Measurements from ENCODE around the gene CHRD. TPM values are rescaled to one million over a fixed set of nuclear protein-coding genes. Genes with fewer than 3 reads are reported as not detected.

Gene CHRD
- total RNA-seq, 6 donors from 2014 or later = 2.1 to 40.9 (median 4.3) TPM

GRCh38 chr3:184350618-184351017 is 29.2 kb upstream of the CHRD start:
- Histone ChIP-seq H3K4me3 (no peak overlapping the region), H3K27ac (no peak overlapping the region), H3K9me3 (no peaks in the 10 kb centered on the region), H3K4me1 (peaks cover under 1 to 6% (median 5%) of the 10 kb centered on the region in 4 donors), H3K27me3 (no peaks in the 10 kb centered on the region), H3K36me3 (peaks cover 0 to 2% (median 0%) of the 10 kb centered on the region in 4 donors)
- 87 to 93% methylated on average over 6 of the region's 6 CpGs for WGBS, 2 donors
- no peak for DNase-seq
- TF ChIP-seq POLR2A (IDR thresholded peaks at IDR 0.05) (no peak), CTCF (IDR thresholded peaks at IDR 0.05) (no peak), POLR2AphosphoS5 (IDR thresholded peaks at IDR 0.05) (no peak), EP300 (IDR thresholded peaks at IDR 0.05) (no peak)
- no peak for ATAC-seq (ENCODE audit: low FRiP score in 2 of 2)

GRCh38 chr3:184351511-184352148 is 28.2 kb upstream of the CHRD start:
- H3K36me3 ChIP-seq = peaks cover 0 to 5% (median 0%) of the 10 kb centered on the region in 4 donors
- H3K9me3 ChIP-seq = no peaks in the 10 kb centered on the region
- TF ChIP-seq POLR2A (IDR thresholded peaks at IDR 0.05) = no peak
- TF ChIP-seq POLR2AphosphoS5 (IDR thresholded peaks at IDR 0.05) = no peak
- no peak for TF ChIP-seq EP300 (IDR thresholded peaks at IDR 0.05)
- TF ChIP-seq CTCF (IDR thresholded peaks at IDR 0.05) = no peak
- no peaks in the 10 kb centered on the region for H3K4me1 ChIP-seq
- DNase-seq (no peak), ATAC-seq (ENCODE audit: low FRiP score in 2 of 2) (no peak)
- H3K27ac ChIP-seq = no peak overlapping the region
- no peak overlapping the region for H3K4me3 ChIP-seq
- no peaks in the 10 kb centered on the region for H3K27me3 ChIP-seq
- WGBS, 2 donors = 67 to 72% methylated on average over 9 of the region's 9 CpGs

GRCh38 chr3:184352149-184352785 is 27.6 kb upstream of the CHRD start:
- ATAC-seq (ENCODE audit: low FRiP score in 2 of 2) (peak in 1 of 2 donors; percentile 15), DNase-seq (no peak)
- H3K4me3 ChIP-seq = no peak overlapping the region
- peaks cover 0 to 11% (median 0%) of the 10 kb centered on the region in 4 donors for H3K36me3 ChIP-seq
- no peaks in the 10 kb centered on the region for H3K4me1 ChIP-seq
- 84 to 91% methylated on average over 15 of the region's 15 CpGs for WGBS, 2 donors
- no peaks in the 10 kb centered on the region for H3K27me3 ChIP-seq
- no peaks in the 10 kb centered on the region for H3K9me3 ChIP-seq
- TF ChIP-seq POLR2AphosphoS5 (IDR thresholded peaks at IDR 0.05) (no peak), EP300 (IDR thresholded peaks at IDR 0.05) (no peak), CTCF (IDR thresholded peaks at IDR 0.05) (no peak), POLR2A (IDR thresholded peaks at IDR 0.05) (no peak)
- H3K27ac ChIP-seq = no peak overlapping the region

GRCh38 chr3:184352897-184353545 is 26.8 kb upstream of the CHRD start:
- no peak for DNase-seq
- ATAC-seq (ENCODE audit: low FRiP score in 2 of 2) = no peak
- no peaks in the 10 kb centered on the region for H3K27me3 ChIP-seq
- H3K36me3 ChIP-seq = peaks cover 0 to 17% (median 0%) of the 10 kb centered on the region in 4 donors
- no peak overlapping the region for H3K4me3 ChIP-seq
- H3K27ac ChIP-seq = no peak overlapping the region
- H3K4me1 ChIP-seq = no peaks in the 10 kb centered on the region
- 93 to 100% methylated on average over 1 to 6 of the region's 11 CpGs for WGBS, 2 donors
- TF ChIP-seq CTCF (IDR thresholded peaks at IDR 0.05) (no peak), POLR2A (IDR thresholded peaks at IDR 0.05) (no peak), POLR2AphosphoS5 (IDR thresholded peaks at IDR 0.05) (no peak), EP300 (IDR thresholded peaks at IDR 0.05) (no peak)
- H3K9me3 ChIP-seq = no peaks in the 10 kb centered on the region
